ENCODE measurements around the gene SOCS3. TPM values are rescaled to one million over a fixed set of nuclear protein-coding genes. Genes with fewer than 3 reads are reported as not detected.

The SOCS3 gene
- total RNA-seq, 1 experiment from 2014 or later: 11.3 TPM

DNA sequence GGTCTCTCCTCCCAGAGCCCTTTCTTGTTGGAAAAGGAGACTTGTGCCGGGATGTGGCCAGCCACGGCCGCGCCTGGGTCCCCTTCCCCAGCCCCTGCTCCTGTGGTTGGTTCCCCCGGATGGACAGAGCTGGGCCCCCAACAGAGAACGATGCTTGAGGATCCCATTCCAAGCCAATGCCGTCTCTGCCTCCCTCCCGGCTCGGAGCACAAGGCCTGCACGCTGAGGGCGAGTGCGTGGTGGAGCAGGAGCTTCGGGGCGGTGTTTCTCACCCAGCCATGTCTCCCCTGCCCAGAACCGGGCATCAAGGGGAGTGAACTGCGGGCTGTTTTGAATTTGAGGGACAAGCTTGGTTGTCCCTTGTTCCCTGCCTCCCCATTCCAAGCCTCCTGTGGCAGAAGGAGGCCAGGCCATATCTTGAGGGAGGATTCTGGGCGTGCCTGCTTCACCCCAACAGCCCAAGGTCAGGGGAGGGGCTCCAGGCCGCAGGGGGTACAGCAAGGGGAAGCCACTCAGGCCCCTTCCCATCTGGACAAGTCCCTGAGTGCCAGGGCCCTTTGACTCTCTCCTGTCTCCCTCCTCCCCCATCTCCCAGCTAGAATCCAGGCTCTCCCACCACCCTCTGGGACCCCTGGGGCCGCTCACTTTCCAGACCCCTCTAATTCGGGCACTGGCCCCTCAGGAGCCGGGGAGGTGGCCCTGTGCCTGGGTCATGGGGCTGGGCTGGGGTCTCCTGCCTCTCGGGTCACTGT, 43.6 kb downstream of the SOCS3 start:
- BruUV-seq (replicated peaks): no TSS peak
- CTCF ChIA-PET: interaction anchor here (1.5 to 2.2 kb wide), 3 partner anchors 45 to 106 kb away, joined by 4 to 8 read pairs (median 6); no protein-coding TSS in a partner anchor
- intact Hi-C loops (cut with micrococcal nuclease; ENCODE audit: unreplicated experiment): loop anchor here (2.0 kb wide), 1 partner anchor 45 kb away; the partner anchor contains the start of gene SOCS3
- H3K36me3 ChIP-seq (ENCODE audit: control insufficient read depth, insufficient read depth, low read length): no peaks in the 10 kb centered on the region
- Mint-ChIP-seq H3K36me3 (ENCODE audit: insufficient read depth, unreplicated experiment) (no peaks in the 10 kb centered on the region), H3K4me3 (ENCODE audit: unreplicated experiment) (peak overlapping the region; percentile 64), H3K27ac (ENCODE audit: unreplicated experiment) (peak overlapping the region; percentile 88), H3K4me1 (ENCODE audit: low read depth, unreplicated experiment) (peaks cover 36% of the 10 kb centered on the region), H3K9me3 (ENCODE audit: unreplicated experiment) (no peaks in the 10 kb centered on the region), H3K27me3 (ENCODE audit: insufficient read depth, unreplicated experiment) (no peaks in the 10 kb centered on the region)
- H3K9me3 ChIP-seq: no peaks in the 10 kb centered on the region
- POLR2A ChIA-PET: interaction anchor here (0.7 kb wide), 1 partner anchor 129 kb away, joined by 3 read pairs; no protein-coding TSS in a partner anchor
- no peak for DNase-seq
- H3K4me3 ChIP-seq (ENCODE audit: low read depth, low read length): peak overlapping the region; percentile 20
- peaks cover 46% of the 10 kb centered on the region for H3K4me1 ChIP-seq
- H3K27me3 ChIP-seq (replicated peaks; ENCODE audit: control insufficient read depth, insufficient read depth, low read length): no peaks in the 10 kb centered on the region
- TF ChIP-seq, protein P1, sequence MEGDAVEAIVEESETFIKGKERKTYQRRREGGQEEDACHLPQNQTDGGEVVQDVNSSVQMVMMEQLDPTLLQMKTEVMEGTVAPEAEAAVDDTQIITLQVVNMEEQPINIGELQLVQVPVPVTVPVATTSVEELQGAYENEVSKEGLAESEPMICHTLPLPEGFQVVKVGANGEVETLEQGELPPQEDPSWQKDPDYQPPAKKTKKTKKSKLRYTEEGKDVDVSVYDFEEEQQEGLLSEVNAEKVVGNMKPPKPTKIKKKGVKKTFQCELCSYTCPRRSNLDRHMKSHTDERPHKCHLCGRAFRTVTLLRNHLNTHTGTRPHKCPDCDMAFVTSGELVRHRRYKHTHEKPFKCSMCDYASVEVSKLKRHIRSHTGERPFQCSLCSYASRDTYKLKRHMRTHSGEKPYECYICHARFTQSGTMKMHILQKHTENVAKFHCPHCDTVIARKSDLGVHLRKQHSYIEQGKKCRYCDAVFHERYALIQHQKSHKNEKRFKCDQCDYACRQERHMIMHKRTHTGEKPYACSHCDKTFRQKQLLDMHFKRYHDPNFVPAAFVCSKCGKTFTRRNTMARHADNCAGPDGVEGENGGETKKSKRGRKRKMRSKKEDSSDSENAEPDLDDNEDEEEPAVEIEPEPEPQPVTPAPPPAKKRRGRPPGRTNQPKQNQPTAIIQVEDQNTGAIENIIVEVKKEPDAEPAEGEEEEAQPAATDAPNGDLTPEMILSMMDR (IDR thresholded peaks at IDR 0.05; ENCODE audit: insufficient read depth in 1 of 2, low read depth in 1 of 2, low read length in 1 of 2, severe bottlenecking in 1 of 2, unreplicated experiment in 1 of 2): no peak

DNA sequence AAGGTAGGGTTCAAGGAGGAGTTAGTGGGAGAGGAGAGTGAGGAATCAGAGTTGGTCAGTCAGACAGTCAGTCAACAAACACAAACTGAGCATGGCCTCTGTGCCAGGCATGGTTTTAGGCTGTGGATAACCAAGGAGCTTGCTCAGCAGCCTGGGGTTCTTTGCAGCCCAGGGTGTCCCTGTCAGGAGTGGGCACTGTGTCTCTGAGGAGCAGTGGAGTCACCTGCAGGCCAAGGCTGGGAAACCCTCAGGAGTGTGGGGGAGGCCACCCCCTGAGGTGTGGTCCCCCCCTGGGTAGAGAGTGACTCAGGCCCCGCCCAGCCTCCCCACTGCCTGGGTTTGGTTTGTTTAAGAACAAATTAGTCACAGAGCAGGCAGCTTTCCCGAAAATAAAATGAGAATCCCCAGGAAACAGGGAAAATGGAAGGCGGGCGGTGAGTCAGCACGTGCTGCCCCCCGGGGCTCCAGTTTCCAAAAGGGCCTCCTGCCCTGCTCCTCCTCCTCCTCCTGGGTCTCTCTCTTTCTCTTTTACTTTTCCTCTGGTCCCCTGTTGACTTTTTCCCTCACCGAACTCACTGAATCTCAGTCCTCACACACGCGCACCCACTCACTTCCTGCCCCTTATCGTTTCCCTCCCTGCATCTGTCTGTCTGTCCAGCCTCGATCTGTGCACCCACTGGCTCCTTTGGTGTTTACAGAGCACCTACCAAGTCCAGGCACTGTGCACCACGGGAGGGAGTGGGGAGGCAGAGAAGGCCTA, 44.3 kb downstream of the SOCS3 start:
- Mint-ChIP-seq H3K4me3 (ENCODE audit: unreplicated experiment) (peak overlapping the region; percentile 64), H3K36me3 (ENCODE audit: insufficient read depth, unreplicated experiment) (no peaks in the 10 kb centered on the region), H3K27ac (ENCODE audit: unreplicated experiment) (peak overlapping the region; percentile 88), H3K9me3 (ENCODE audit: unreplicated experiment) (no peaks in the 10 kb centered on the region), H3K27me3 (ENCODE audit: insufficient read depth, unreplicated experiment) (no peaks in the 10 kb centered on the region), H3K4me1 (ENCODE audit: low read depth, unreplicated experiment) (peaks cover 36% of the 10 kb centered on the region)
- intact Hi-C loops (cut with micrococcal nuclease; ENCODE audit: unreplicated experiment): loop anchor here (2.0 kb wide), 1 partner anchor 45 kb away; the partner anchor contains the start of gene SOCS3
- TF ChIP-seq, protein P1 (IDR thresholded peaks at IDR 0.05; ENCODE audit: insufficient read depth in 1 of 2, low read depth in 1 of 2, low read length in 1 of 2, severe bottlenecking in 1 of 2, unreplicated experiment in 1 of 2): peak in 1 of 2 experiments; percentile 44
- POLR2A ChIA-PET: no interaction called here
- no TSS peak for BruUV-seq (replicated peaks)
- no peaks in the 10 kb centered on the region for H3K9me3 ChIP-seq
- DNase-seq: peak; percentile 24 to 70
- peak overlapping the region; percentile 20 for H3K4me3 ChIP-seq (ENCODE audit: low read depth, low read length)
- H3K27me3 ChIP-seq (replicated peaks; ENCODE audit: control insufficient read depth, insufficient read depth, low read length): no peaks in the 10 kb centered on the region
- CTCF ChIA-PET: no interaction called here
- H3K36me3 ChIP-seq (ENCODE audit: control insufficient read depth, insufficient read depth, low read length): no peaks in the 10 kb centered on the region
- H3K4me1 ChIP-seq: peaks cover 46% of the 10 kb centered on the region

DNA sequence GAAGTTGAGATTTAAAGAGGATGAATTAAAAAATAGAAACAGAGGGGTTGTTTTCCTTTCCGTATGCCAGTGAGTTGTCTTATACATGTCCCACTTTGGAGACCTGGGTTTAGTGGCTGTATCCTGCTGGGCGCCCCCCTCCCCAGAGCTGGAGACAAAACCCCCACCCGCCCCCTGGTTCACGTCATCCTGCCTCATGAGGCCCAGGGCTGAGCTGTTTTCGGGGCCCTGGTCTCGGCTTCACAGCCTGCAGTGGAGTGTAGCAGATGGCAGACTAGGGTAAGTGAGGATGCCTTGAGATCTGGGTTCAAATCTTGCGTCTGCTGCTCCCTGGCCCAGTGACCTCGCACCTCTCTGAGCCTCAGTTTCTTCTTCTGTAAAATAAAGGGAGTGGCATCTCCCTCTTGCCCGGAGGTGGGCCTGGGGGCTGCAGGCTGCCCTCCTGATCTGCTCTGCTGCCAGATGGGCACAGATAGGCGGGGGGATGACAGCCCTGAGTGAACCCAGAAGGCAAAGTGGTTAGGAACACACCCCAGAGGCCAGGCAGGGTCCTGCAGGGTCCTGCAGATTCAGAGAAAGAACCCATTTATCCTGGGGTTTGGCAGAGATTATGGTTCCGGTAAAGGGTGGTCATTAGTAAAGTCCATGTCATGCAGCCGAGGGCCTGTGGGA, 45.1 kb downstream of the SOCS3 start:
- no peaks in the 10 kb centered on the region for H3K27me3 ChIP-seq (replicated peaks; ENCODE audit: control insufficient read depth, insufficient read depth, low read length)
- TF ChIP-seq, protein P1 (IDR thresholded peaks at IDR 0.05; ENCODE audit: insufficient read depth in 1 of 2, low read depth in 1 of 2, low read length in 1 of 2, severe bottlenecking in 1 of 2, unreplicated experiment in 1 of 2): no peak
- no TSS peak for BruUV-seq (replicated peaks)
- DNase-seq: no peak
- no peaks in the 10 kb centered on the region for H3K9me3 Mint-ChIP-seq (ENCODE audit: unreplicated experiment)
- H3K4me1 Mint-ChIP-seq (ENCODE audit: low read depth, unreplicated experiment): peaks cover 36% of the 10 kb centered on the region
- ChIA-PET CTCF (interaction anchor here (0.5 to 1.7 kb wide), 7 partner anchors 25 to 1944 kb away, joined by 3 to 15 read pairs (median 7); no protein-coding TSS in a partner anchor), POLR2A (interaction anchor here (0.6 to 1.2 kb wide), 9 partner anchors 9 to 422 kb away, joined by 3 to 7 read pairs (median 3); no protein-coding TSS in a partner anchor)
- H3K36me3 ChIP-seq (ENCODE audit: control insufficient read depth, insufficient read depth, low read length): no peaks in the 10 kb centered on the region
- H3K4me1 ChIP-seq: peaks cover 46% of the 10 kb centered on the region
- H3K36me3 Mint-ChIP-seq (ENCODE audit: insufficient read depth, unreplicated experiment): no peaks in the 10 kb centered on the region
- intact Hi-C loops (cut with micrococcal nuclease; ENCODE audit: unreplicated experiment): loop anchor here (1.0 kb wide), 1 partner anchor 106 kb away; no protein-coding TSS in a partner anchor
- no peaks in the 10 kb centered on the region for H3K9me3 ChIP-seq
- peak overlapping the region; percentile 64 for H3K4me3 Mint-ChIP-seq (ENCODE audit: unreplicated experiment)
- H3K27ac Mint-ChIP-seq (ENCODE audit: unreplicated experiment): peak overlapping the region; percentile 88
- peak overlapping the region; percentile 60; the same call in 1 of the 2 replicates for H3K4me3 ChIP-seq (ENCODE audit: low read depth, low read length)
- no peaks in the 10 kb centered on the region for H3K27me3 Mint-ChIP-seq (ENCODE audit: insufficient read depth, unreplicated experiment)

Data from Caco-2 (cell line).